ENCODE results near the gene CEP20.
A peak's percentile ranks its signal among the peaks of the same experiment; 100 is the strongest.
"Not testable (repeated sequence)": the region's sequence is repeated elsewhere in the genome, so short reads cannot be mapped to it uniquely, and the experiment has no call there.

Gene CEP20

GRCh38 chr16:15888072-15888976, at the start of gene CEP20:
Gene CEP20, minus strand, starts transcription at chr16:15888603. Its CDS starts 18 bp downstream, at chr16:15888585.
- no peak for TF ChIP-seq EZH2 (IDR thresholded peaks at IDR 0.05)
- TF ChIP-seq FOXP2 (optimal IDR thresholded peaks at IDR 0.05; ENCODE audit: control extremely low read depth, extremely low read length, insufficient read depth) = peak; percentile 47
- peak; percentile 89 for TF ChIP-seq POLR2AphosphoS5 (IDR thresholded peaks at IDR 0.05; ENCODE audit: borderline replicate concordance, low read depth, low read length)
- peak; percentile 97 for DNase-seq (ENCODE audit: low read depth, low spot score)
- peaks cover 12% of the 10 kb centered on the region for H3K36me3 ChIP-seq (ENCODE audit: insufficient read depth, low read length)
- H3K9ac ChIP-seq (ENCODE audit: insufficient read length) = peak within 1 kb of the TSS; percentile 97
- no peaks in the 10 kb centered on the region for H3K9me3 ChIP-seq (ENCODE audit: low read depth, low read length)
- peak within 1 kb of the TSS; percentile 82 for H3K27ac ChIP-seq
- H3K4me3 ChIP-seq = peak within 1 kb of the TSS; percentile 95

DNA sequence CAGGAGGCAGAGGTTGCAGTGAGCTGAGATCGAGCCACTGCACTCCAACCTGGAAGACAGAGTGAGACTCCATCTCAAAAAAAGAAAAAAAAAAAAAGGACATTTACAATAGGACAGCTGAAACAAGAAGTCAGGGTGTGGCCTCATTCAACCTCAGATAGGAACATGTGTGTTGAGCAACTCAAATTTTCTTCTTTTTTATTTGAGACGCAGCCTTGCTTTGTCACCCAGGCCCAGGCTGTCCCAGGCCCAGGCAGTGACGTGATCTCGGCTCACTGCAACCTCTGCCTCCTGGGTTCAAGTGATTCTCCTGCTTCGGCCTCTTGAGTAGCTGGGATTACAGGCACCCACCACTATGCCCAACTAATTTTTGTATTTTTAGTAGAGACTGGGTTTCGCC, 48.4 kb upstream of the CEP20 start:
- not testable (repeated sequence) for H3K27ac ChIP-seq; H3K4me3 ChIP-seq; H3K9ac ChIP-seq (ENCODE audit: insufficient read length)

DNA sequence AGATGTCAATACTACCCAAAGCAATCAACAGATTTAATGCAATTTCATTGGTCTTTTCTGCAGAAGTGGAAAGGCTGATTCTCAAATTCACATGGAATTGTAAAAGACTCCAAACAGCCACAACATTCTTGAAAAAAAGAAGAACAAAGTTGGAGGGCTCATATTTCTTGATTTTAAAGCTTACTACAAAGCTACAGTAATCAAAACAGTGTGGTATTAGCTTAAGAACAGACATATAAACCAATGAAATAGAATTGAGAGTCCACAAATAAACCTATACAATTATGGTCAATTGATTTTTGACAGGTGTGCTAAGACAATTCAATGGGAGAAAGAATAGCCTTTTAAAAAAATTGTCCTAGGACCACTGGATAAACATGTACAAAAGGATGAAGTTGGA, 46.6 kb upstream of the CEP20 start:
- Histone ChIP-seq H3K9me3 (ENCODE audit: low read depth, low read length) (peaks cover 7% of the 10 kb centered on the region; the same call in 1 of the 2 replicates), H3K4me3 (no peak overlapping the region), H3K27ac (no peak overlapping the region), H3K9ac (ENCODE audit: insufficient read length) (no peak overlapping the region), H3K36me3 (ENCODE audit: insufficient read depth, low read length) (no peaks in the 10 kb centered on the region)
- TF ChIP-seq POLR2AphosphoS5 (IDR thresholded peaks at IDR 0.05; ENCODE audit: borderline replicate concordance, low read depth, low read length) (no peak), FOXP2 (optimal IDR thresholded peaks at IDR 0.05; ENCODE audit: control extremely low read depth, extremely low read length, insufficient read depth) (no peak), EZH2 (IDR thresholded peaks at IDR 0.05) (no peak)
- no peak for DNase-seq (ENCODE audit: low read depth, low spot score)

More for the DNA sequence above, 48.4 kb upstream of the CEP20 start:
- H3K36me3 ChIP-seq (ENCODE audit: insufficient read depth, low read length); H3K9me3 ChIP-seq (ENCODE audit: low read depth, low read length); DNase-seq (ENCODE audit: low read depth, low spot score): not testable (repeated sequence)

DNA sequence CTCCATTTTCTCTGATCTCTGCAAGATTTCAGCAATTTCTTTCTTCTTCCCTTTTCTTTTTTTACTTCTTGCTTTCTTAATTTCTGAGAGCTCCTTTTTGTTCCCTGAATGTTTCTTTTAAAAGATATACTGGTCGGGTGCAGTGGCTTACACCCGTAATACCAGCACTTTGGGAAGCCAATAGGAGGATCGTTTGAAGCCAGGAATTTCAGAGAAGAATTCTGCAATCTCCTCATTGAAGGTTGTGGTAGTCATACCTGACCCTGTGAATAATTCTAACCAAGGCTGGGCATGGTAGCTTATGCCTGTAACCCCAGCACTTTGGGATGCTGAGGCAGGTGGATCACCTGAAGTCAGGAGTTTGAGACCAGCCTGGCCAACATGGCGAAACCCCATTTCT, 45.4 kb upstream of the CEP20 start:
- Histone ChIP-seq H3K9ac (ENCODE audit: insufficient read length) (no peak overlapping the region), H3K36me3 (ENCODE audit: insufficient read depth, low read length) (no peaks in the 10 kb centered on the region), H3K4me3 (no peak overlapping the region), H3K9me3 (ENCODE audit: low read depth, low read length) (peaks cover 7% of the 10 kb centered on the region; the same call in 1 of the 2 replicates), H3K27ac (no peak overlapping the region)
- DNase-seq (ENCODE audit: low read depth, low spot score) = no peak
- no peak for TF ChIP-seq EZH2 (IDR thresholded peaks at IDR 0.05)
- TF ChIP-seq POLR2AphosphoS5 (IDR thresholded peaks at IDR 0.05; ENCODE audit: borderline replicate concordance, low read depth, low read length) = no peak
- no peak for TF ChIP-seq FOXP2 (optimal IDR thresholded peaks at IDR 0.05; ENCODE audit: control extremely low read depth, extremely low read length, insufficient read depth)

DNA sequence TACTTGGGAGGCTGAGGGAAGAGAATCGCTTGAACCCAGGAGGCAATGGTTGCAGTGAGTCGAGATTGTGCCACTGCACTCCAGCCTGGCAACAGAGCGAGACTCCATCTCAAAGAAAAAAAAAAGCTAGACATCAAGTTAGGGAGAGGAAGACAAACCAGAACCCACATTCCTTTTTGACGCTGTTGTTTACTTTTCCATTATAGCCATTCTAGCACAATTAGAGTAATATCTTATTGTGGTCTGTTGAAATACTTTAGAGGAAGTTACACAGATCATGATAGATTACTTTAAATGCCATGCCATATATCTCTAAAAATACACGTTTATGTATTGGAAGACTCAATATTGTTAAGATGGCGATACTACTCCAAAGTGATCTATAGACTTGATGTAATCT, 44.5 kb upstream of the CEP20 start:
- no peak overlapping the region for H3K27ac ChIP-seq
- peaks cover 7% of the 10 kb centered on the region; the same call in 1 of the 2 replicates for H3K9me3 ChIP-seq (ENCODE audit: low read depth, low read length)
- H3K4me3 ChIP-seq = no peak overlapping the region
- TF ChIP-seq POLR2AphosphoS5 (IDR thresholded peaks at IDR 0.05; ENCODE audit: borderline replicate concordance, low read depth, low read length) (no peak), EZH2 (IDR thresholded peaks at IDR 0.05) (no peak), FOXP2 (optimal IDR thresholded peaks at IDR 0.05; ENCODE audit: control extremely low read depth, extremely low read length, insufficient read depth) (no peak)
- DNase-seq (ENCODE audit: low read depth, low spot score) = no peak
- no peaks in the 10 kb centered on the region for H3K36me3 ChIP-seq (ENCODE audit: insufficient read depth, low read length)
- no peak overlapping the region for H3K9ac ChIP-seq (ENCODE audit: insufficient read length)

DNA sequence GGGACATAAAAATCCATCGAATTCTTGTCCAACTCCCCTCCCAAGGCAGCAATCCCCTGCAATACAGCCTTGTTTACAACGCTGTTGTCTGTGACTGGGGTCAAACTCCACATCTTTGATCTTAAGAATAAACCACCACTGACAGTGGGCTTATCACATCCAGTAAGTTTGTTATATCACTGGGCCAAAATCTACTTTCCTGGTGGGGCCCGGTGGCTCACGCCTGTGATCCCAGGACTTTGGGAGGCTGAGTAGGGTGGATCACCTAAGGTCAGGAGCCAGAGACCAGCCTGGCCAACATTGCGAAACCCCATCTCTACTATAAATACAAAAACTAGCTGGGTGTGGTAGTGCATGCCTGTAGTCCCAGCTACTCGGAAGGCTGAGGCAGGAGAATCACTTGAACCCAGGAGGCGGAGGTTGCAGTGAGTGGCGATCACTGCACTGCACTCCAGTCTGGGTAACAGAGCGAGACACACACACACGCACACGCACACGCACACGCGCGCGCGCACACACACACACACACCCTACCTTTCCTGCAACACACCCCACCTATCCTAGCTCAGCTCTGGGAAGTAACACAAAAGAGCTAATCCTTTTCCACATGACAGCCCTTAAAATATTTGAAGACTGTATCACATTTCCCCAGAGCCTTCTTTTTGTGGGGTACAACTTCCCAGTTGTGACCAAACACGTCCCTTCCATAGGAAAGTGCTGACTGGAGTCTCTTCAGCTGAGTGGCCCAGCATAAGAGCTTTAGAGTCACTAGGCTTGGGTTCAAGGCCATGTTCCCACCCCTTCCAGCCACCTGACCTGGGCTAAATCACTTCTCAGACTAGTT, 40.1 kb upstream of the CEP20 start:
- H3K27ac ChIP-seq = no peak overlapping the region
- H3K4me3 ChIP-seq = no peak overlapping the region
- H3K36me3 ChIP-seq (ENCODE audit: insufficient read depth, low read length) = no peaks in the 10 kb centered on the region
- H3K9ac ChIP-seq (ENCODE audit: insufficient read length) = no peak overlapping the region
- TF ChIP-seq EZH2 (IDR thresholded peaks at IDR 0.05) (no peak), FOXP2 (optimal IDR thresholded peaks at IDR 0.05; ENCODE audit: control extremely low read depth, extremely low read length, insufficient read depth) (no peak), POLR2AphosphoS5 (IDR thresholded peaks at IDR 0.05; ENCODE audit: borderline replicate concordance, low read depth, low read length) (no peak)
- no peak for DNase-seq (ENCODE audit: low read depth, low spot score)
- H3K9me3 ChIP-seq (ENCODE audit: low read depth, low read length) = no peaks in the 10 kb centered on the region

DNA sequence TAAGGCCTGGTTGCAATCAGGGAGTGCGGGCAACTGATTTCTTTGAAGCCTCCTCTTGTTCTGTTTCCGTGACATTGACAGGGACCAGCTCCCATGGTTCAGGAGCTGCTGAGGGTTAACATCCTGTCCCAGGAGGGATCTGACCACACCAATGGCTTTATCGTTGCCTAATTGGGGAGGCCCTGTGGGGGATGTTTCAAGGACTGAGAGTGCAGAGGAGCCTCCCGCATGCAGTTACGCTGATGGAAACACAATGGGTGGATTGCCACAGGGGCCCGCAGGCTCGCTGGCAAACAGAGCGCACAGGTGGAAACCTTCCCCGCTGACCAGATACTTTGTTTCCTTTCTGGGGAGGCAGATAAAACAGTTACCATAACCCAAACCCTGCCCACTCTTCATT, 37.2 kb upstream of the CEP20 start:
- no peak overlapping the region for H3K4me3 ChIP-seq
- no peaks in the 10 kb centered on the region for H3K9me3 ChIP-seq (ENCODE audit: low read depth, low read length)
- H3K9ac ChIP-seq (ENCODE audit: insufficient read length) = no peak overlapping the region
- no peak for DNase-seq (ENCODE audit: low read depth, low spot score)
- TF ChIP-seq EZH2 (IDR thresholded peaks at IDR 0.05) = no peak
- TF ChIP-seq POLR2AphosphoS5 (IDR thresholded peaks at IDR 0.05; ENCODE audit: borderline replicate concordance, low read depth, low read length) = no peak
- TF ChIP-seq FOXP2 (optimal IDR thresholded peaks at IDR 0.05; ENCODE audit: control extremely low read depth, extremely low read length, insufficient read depth) = no peak
- H3K27ac ChIP-seq = no peak overlapping the region
- no peaks in the 10 kb centered on the region for H3K36me3 ChIP-seq (ENCODE audit: insufficient read depth, low read length)

DNA sequence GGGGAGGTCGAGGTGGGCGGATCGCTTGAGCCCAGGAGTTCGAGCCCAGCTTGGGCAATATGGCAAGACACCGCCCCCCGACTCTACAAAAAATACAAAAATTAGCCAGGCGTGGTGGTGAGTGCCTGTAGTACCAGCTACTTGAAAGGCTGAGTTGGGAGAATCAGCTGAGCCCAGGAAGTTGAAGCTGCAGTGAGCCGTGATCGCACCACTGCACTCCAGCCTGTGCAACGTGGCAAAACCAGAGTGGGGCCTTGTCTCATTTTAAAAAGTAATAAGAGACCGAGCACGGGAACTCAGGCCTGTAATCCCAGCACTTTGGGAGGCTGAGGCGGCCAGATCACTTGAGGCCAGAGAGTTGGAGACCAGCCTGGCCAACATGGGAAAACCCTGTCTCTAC, 36.6 kb upstream of the CEP20 start:
- Histone ChIP-seq H3K9ac (ENCODE audit: insufficient read length) (no peak overlapping the region), H3K36me3 (ENCODE audit: insufficient read depth, low read length) (no peaks in the 10 kb centered on the region), H3K4me3 (no peak overlapping the region), H3K27ac (no peak overlapping the region), H3K9me3 (ENCODE audit: low read depth, low read length) (no peaks in the 10 kb centered on the region)
- no peak for DNase-seq (ENCODE audit: low read depth, low spot score)
- no peak for TF ChIP-seq POLR2AphosphoS5 (IDR thresholded peaks at IDR 0.05; ENCODE audit: borderline replicate concordance, low read depth, low read length)
- no peak for TF ChIP-seq EZH2 (IDR thresholded peaks at IDR 0.05)
- TF ChIP-seq FOXP2 (optimal IDR thresholded peaks at IDR 0.05; ENCODE audit: control extremely low read depth, extremely low read length, insufficient read depth) = no peak
